MCF 10A (cell line): ENCODE results near the gene COQ8A. TPM values are rescaled to one million over a fixed set of nuclear protein-coding genes. Genes with fewer than 3 reads are reported as not detected.

ENCODE experiments used
- BruUV-seq: library from RNA; stranded (reverse); fragments of 400-500 nt; replicated peaks from 2 replicates; lab custom pipeline; 2021; lab: Mats Ljungman, UMichigan
- CTCF ChIA-PET: fragments of 300-600 bp; sonication (Branson Sonifier 250); formaldehyde crosslinking; extraction: SDS; loops from one replicate; lab custom pipeline; 2021; ENCODE audit warnings: antibody characterized with exemption, inconsistent platforms; lab: Yijun Ruan, JAX
- POLR2A ChIA-PET: fragments of 300-600, 350-650 bp; sonication (Branson Sonifier 250); formaldehyde crosslinking; extraction: SDS; loops from one replicate; lab custom pipeline; 2020; ENCODE audit warnings: antibody characterized with exemption, inconsistent platforms; lab: Yijun Ruan, JAX
- DNase-seq: peaks from one replicate; pipeline ENCODE4 v3.0.0-alpha.2; 2018; ENCODE audit not compliant: unreplicated experiment
- H3K27ac Mint-ChIP-seq: one replicate; pipeline ENCODE4 v1.8.0; 2022; ENCODE audit warnings: mild to moderate bottlenecking, low read depth, mixed read lengths; ENCODE audit not compliant: unreplicated experiment
- H3K27me3 Mint-ChIP-seq: one replicate; pipeline ENCODE4 v1.8.0; 2022; ENCODE audit warnings: mixed read lengths; ENCODE audit not compliant: insufficient read depth, unreplicated experiment
- H3K36me3 Mint-ChIP-seq: one replicate; pipeline ENCODE4 v1.8.0; 2022; ENCODE audit warnings: mild to moderate bottlenecking, moderate library complexity, mixed read lengths; ENCODE audit not compliant: insufficient read depth, unreplicated experiment
- H3K4me1 Mint-ChIP-seq: one replicate; pipeline ENCODE4 v1.8.0; 2022; ENCODE audit warnings: mixed read lengths; ENCODE audit not compliant: insufficient read depth, unreplicated experiment
- H3K4me3 Mint-ChIP-seq: one replicate; pipeline ENCODE4 v1.8.0; 2022; ENCODE audit warnings: mild to moderate bottlenecking, moderate library complexity, mixed read lengths; ENCODE audit not compliant: unreplicated experiment
- H3K9me3 Mint-ChIP-seq: one replicate; pipeline ENCODE4 v1.8.0; 2022; ENCODE audit warnings: mixed read lengths; ENCODE audit not compliant: unreplicated experiment
- CTCF ChIP-seq: fragments of 200-600 bp; IDR thresholded peaks from one replicate; pipeline ENCODE4 v1.8.0; 2022; ENCODE audit warnings: antibody characterized with exemption, mild to moderate bottlenecking; ENCODE audit not compliant: unreplicated experiment
- intact Hi-C: fragments of 100-400 bp; cut with micrococcal nuclease; formaldehyde crosslinking; loops from 2 replicates; pipeline ENCODE4 v1.14.1; 2022
- total RNA-seq: library from RNA; stranded (reverse); gene quantifications from 2 replicates; pipeline ENCODE4 v1.2.3, GENCODE V29; 2022

The COQ8A gene
- total RNA-seq, 1 experiment from 2014 or later, result 26.4 TPM

GRCh38 chr1:226895644-226896043 lies 44.5 kb upstream of the COQ8A start:
- no TSS peak for BruUV-seq
- no peak for DNase-seq
- Mint-ChIP-seq H3K27me3 (no peaks in the 10 kb centered on the region), H3K36me3 (peaks cover 15% of the 10 kb centered on the region), H3K9me3 (no peaks in the 10 kb centered on the region), H3K4me3 (no peak overlapping the region), H3K27ac (no peak overlapping the region), H3K4me1 (no peaks in the 10 kb centered on the region)
- intact Hi-C loops, result no loop called here
- POLR2A ChIA-PET, result interaction anchor here (0.9 to 1.3 kb wide), 2 partner anchors 11 to 26 kb away, joined by 3 to 4 read pairs; no protein-coding TSS in a partner anchor
- CTCF ChIA-PET, result interaction anchor here (0.6 to 1.3 kb wide), 3 partner anchors 20 to 471 kb away, joined by 3 to 5 read pairs (median 3); no protein-coding TSS in a partner anchor
- TF ChIP-seq CTCF, result no peak

GRCh38 chr1:226898246-226898645 lies 41.8 kb upstream of the COQ8A start:
- H3K4me1 Mint-ChIP-seq, result peaks cover 1% of the 10 kb centered on the region
- ChIA-PET CTCF (interaction anchor here (0.7 kb wide), 1 partner anchor 210 kb away, joined by 3 read pairs; no protein-coding TSS in a partner anchor), POLR2A (interaction anchor here (0.6 kb wide), 1 partner anchor 15 kb away, joined by 3 read pairs; no protein-coding TSS in a partner anchor)
- H3K27me3 Mint-ChIP-seq, result no peaks in the 10 kb centered on the region
- TF ChIP-seq CTCF, result no peak
- peaks cover 8% of the 10 kb centered on the region for H3K36me3 Mint-ChIP-seq
- no peak overlapping the region for H3K4me3 Mint-ChIP-seq
- no peak overlapping the region for H3K27ac Mint-ChIP-seq
- BruUV-seq, result no TSS peak
- intact Hi-C loops, result no loop called here
- no peaks in the 10 kb centered on the region for H3K9me3 Mint-ChIP-seq
- DNase-seq, result no peak

- intact Hi-C loops, result no loop called here
- BruUV-seq, result no TSS peak
- DNase-seq, result no peak
- ChIA-PET CTCF (no interaction called here), POLR2A (interaction anchor here (0.7 to 0.9 kb wide), 2 partner anchors 10 to 35 kb away, joined by 3 to 4 read pairs; no protein-coding TSS in a partner anchor)
- H3K4me3 Mint-ChIP-seq, result no peak overlapping the region
- no peaks in the 10 kb centered on the region for H3K27me3 Mint-ChIP-seq
- no peak overlapping the region for H3K27ac Mint-ChIP-seq
- no peak for TF ChIP-seq CTCF
- peaks cover 4% of the 10 kb centered on the region for H3K36me3 Mint-ChIP-seq
- H3K9me3 Mint-ChIP-seq, result no peaks in the 10 kb centered on the region
- peaks cover 13% of the 10 kb centered on the region for H3K4me1 Mint-ChIP-seq
Measured at GRCh38 chr1:226901421-226901820, 38.7 kb upstream of the COQ8A start.

- no peaks in the 10 kb centered on the region for H3K27me3 Mint-ChIP-seq
- no peak overlapping the region for H3K27ac Mint-ChIP-seq
- POLR2A ChIA-PET, result no interaction called here
- peaks cover 13% of the 10 kb centered on the region for H3K4me1 Mint-ChIP-seq
- TF ChIP-seq CTCF, result no peak
- H3K9me3 Mint-ChIP-seq, result no peaks in the 10 kb centered on the region
- H3K36me3 Mint-ChIP-seq, result peaks cover 4% of the 10 kb centered on the region
- no peak overlapping the region for H3K4me3 Mint-ChIP-seq
- DNase-seq, result no peak
- BruUV-seq, result no TSS peak
- CTCF ChIA-PET, result interaction anchor here (0.6 kb wide), 1 partner anchor 20 kb away, joined by 3 read pairs; no protein-coding TSS in a partner anchor
- intact Hi-C loops, result no loop called here
Measured at GRCh38 chr1:226902601-226903000, 37.5 kb upstream of the COQ8A start.
